ENCODE measurements around the gene EIF1AX. TPM values are rescaled to one million over a fixed set of nuclear protein-coding genes. Genes with fewer than 3 reads are reported as not detected.

EIF1AX gene
- total RNA-seq, 1 experiment from 2014 or later, result 158 TPM

GRCh38 chrX:20139966-20140365 is 1.7 kb downstream of the EIF1AX start:
- Histone ChIP-seq H2BK120ac (ENCODE audit: low read depth, low read length, poor library complexity, severe bottlenecking) (no peak overlapping the region), H3K23me2 (ENCODE audit: insufficient read length, low read depth, low read length, poor library complexity, severe bottlenecking) (no peaks in the 10 kb centered on the region), H2AK5ac (ENCODE audit: insufficient read length, low read length) (no peak overlapping the region), H3K56ac (ENCODE audit: insufficient read length, low read depth, low read length) (no peak overlapping the region), H2BK15ac (ENCODE audit: low read depth, low read length) (no peak overlapping the region), H3T11ph (ENCODE audit: low read length) (no peak overlapping the region), H3K9ac (ENCODE audit: extremely low read depth, insufficient read length, low read length) (peak overlapping the region; percentile 7), H2AFZ (ENCODE audit: low read length) (no peak overlapping the region), H4K91ac (ENCODE audit: insufficient read length, low read depth, low read length) (no peak overlapping the region), H3K79me2 (ENCODE audit: insufficient read depth, low read length) (peaks cover 18% of the 10 kb centered on the region), H3K18ac (ENCODE audit: insufficient read length, low read depth, low read length) (no peak overlapping the region), H4K20me1 (ENCODE audit: control insufficient read depth, insufficient read depth, insufficient read length) (no peaks in the 10 kb centered on the region), H3K4me1 (ENCODE audit: insufficient read depth, low read length) (no peaks in the 10 kb centered on the region), H3K4ac (ENCODE audit: low read depth, low read length) (no peak overlapping the region), H4K8ac (replicated peaks; ENCODE audit: insufficient read length, low read depth, low read length) (no peak overlapping the region), H3K23ac (ENCODE audit: insufficient read length, low read depth, low read length) (no peak overlapping the region), H3K27me3 (ENCODE audit: insufficient read depth, low read length) (no peaks in the 10 kb centered on the region), H3K14ac (ENCODE audit: insufficient read depth, low read length) (no peak overlapping the region), H3K9me3 (ENCODE audit: control insufficient read depth, low read depth, low read length) (peaks cover 8% of the 10 kb centered on the region), H3K4me2 (ENCODE audit: insufficient read depth, insufficient read length, low read length) (peak overlapping the region; percentile 49), H4K5ac (ENCODE audit: insufficient read length, low read depth, low read length) (no peak overlapping the region), H3K79me1 (ENCODE audit: insufficient read depth, low read depth, low read length, poor library complexity, severe bottlenecking) (no peaks in the 10 kb centered on the region), H3K27ac (ENCODE audit: insufficient read length, low read depth, low read length) (no peak overlapping the region), H2BK12ac (ENCODE audit: insufficient read length, low read depth, low read length) (no peak overlapping the region), H2BK5ac (ENCODE audit: insufficient read length, low read length) (no peak overlapping the region), H2BK20ac (ENCODE audit: low read depth, low read length, poor library complexity, severe bottlenecking) (no peak overlapping the region)
- H3K27me3 Mint-ChIP-seq (ENCODE audit: low read depth), result no peaks in the 10 kb centered on the region
- H3K36me3 Mint-ChIP-seq (ENCODE audit: insufficient read depth in 1 of 3, low read depth in 3 of 3), result peaks cover 32 to 57% (median 53%) of the 10 kb centered on the region in 3 experiments
- no peak for DNase-seq
- H3K4me3 Mint-ChIP-seq, result peak overlapping the region; percentile 89 to 90
- TF ChIP-seq, protein P1, sequence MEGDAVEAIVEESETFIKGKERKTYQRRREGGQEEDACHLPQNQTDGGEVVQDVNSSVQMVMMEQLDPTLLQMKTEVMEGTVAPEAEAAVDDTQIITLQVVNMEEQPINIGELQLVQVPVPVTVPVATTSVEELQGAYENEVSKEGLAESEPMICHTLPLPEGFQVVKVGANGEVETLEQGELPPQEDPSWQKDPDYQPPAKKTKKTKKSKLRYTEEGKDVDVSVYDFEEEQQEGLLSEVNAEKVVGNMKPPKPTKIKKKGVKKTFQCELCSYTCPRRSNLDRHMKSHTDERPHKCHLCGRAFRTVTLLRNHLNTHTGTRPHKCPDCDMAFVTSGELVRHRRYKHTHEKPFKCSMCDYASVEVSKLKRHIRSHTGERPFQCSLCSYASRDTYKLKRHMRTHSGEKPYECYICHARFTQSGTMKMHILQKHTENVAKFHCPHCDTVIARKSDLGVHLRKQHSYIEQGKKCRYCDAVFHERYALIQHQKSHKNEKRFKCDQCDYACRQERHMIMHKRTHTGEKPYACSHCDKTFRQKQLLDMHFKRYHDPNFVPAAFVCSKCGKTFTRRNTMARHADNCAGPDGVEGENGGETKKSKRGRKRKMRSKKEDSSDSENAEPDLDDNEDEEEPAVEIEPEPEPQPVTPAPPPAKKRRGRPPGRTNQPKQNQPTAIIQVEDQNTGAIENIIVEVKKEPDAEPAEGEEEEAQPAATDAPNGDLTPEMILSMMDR (conservative IDR thresholded peaks at IDR 0.05), result no peak
- no CpG with 5 or more reads among the region's 2 CpGs for WGBS (ENCODE audit: extremely low coverage, insufficient read length, low lambda C conversion rate)
- peaks cover 63 to 70% of the 10 kb centered on the region in 2 experiments for H3K9me3 Mint-ChIP-seq
- H3K27ac Mint-ChIP-seq, result no peak overlapping the region
- H3K4me1 Mint-ChIP-seq, result peaks cover 5 to 12% of the 10 kb centered on the region in 2 experiments
